Activated CD4-positive, CD25-positive, alpha-beta regulatory T cell treated with anti-CD3 and anti-CD28 coated beads, Interleukin-2, amount 50 U/mL, for 16 hours (primary cell): ENCODE data around the gene DNM3.

Source experiments
- DNase-seq: peaks from one replicate; pipeline ENCODE4 v3.0.0-alpha.2; 2020; ENCODE audit warnings: low read depth, low spot score

DNM3 gene

DNA sequence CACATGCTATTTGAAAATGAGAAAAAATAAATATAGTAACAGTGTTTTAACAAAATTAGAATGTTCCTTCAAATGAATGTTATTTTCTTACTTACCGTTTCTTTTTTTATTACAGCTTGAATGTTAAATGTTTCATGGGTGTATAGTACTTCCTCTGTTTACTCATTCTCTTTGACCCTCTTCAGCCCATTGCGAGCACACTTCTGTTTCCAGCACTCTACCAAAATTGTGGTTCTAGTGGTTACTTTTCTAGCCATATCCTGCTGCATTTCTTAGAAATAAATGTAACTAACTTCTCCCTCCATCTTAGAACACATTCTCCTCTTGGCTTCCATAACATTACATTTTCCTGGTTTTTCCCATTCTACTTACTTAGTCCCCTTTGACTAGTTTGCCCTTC is 389.2 kb downstream of the DNM3 start:
- DNase-seq = no peak

DNA sequence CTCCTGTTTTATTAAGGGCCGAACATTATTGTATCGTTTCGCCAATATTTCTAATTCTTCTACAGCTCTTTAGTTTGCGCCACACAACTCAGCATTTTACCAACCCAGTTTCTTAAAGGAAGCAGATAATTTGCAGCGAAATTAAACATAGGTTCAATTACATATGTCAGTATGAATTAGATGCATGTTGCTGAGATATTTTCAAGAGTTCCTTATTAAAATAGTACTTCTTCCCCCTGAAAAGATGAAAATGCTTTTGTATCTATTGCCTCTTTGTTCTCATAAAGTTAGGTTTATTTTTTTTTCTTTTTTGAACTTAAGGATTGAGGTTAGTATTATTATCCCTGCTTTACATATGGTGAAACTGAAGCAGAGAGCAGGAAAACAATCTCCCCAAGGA is 395.7 kb downstream of the DNM3 start:
- DNase-seq = no peak

DNA sequence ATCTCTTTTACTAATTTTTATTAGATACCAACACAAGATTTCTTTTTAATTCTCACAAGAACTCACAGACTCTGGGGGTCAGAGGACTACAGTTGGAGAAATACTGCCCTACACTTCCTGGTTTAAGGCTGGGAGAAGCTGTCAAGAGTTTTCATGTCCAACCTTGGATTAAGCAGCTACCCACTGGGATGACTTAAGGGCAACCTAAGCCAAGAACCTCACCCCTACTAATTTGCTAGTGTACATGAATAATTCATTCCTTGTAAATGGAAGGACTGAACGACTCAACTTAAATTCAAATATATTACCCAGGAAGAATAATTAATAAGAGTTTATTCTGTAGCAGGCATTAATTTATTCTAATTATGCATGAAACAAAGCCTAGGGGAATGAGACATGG is 396.9 kb downstream of the DNM3 start:
- DNase-seq = no peak

DNA sequence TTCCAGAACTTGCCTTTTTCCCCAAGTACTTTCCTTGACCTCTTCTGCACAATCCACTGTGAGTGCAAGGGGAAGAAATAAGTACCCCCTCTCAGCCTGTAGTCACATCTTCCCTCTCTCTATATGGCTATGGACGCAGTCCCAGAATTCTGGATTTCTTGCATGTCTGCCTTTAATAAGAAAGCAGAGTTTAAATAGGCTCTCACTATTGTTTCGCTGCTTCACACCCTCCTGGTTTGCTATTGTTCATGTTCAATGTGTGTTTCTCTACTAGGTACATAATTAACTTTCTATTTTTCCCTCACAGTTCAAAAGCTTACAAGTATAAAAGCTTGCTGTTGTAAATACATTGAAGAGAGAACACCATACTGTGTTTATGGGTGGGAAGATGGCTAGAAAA is 397.7 kb downstream of the DNM3 start:
- no peak for DNase-seq

DNA sequence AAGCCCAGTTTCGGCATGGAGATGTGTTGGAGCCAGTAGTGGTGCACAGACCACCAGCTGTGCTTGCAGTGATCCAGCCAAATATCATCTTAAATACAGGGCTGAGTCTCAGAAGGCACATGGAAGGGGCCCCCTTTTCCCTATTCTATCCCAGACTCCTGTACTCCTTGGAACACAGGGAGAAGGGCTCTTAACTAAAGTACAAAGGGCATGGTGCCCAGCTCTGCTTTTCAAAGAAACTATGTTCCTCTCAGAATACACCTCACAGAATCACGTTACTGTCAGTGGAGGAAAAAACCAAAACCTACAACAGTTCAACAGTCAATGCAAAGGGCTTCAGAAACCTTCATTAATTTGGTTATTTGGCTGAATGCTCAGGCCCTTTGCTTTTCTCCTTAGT is 398.6 kb downstream of the DNM3 start:
- no peak for DNase-seq

DNA sequence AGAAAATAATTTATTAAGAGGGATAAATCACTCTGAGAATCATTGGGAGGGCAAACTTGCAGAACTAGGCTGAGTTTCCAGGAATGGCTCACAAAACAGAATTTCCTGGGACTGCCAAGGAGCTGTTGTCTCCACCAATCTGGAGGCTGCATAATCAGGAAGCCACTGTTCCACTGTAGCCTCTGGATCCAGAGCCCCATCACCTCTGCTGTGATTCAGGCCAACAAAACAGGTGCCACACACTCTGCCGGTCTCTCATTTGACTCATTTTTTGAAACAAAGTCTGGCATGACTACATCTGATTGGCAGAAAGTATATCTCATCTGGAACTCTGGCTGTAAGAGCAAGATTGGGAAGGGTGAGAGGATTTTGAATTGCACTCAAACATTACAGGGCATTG is 400.2 kb downstream of the DNM3 start:
- DNase-seq = no peak

DNA sequence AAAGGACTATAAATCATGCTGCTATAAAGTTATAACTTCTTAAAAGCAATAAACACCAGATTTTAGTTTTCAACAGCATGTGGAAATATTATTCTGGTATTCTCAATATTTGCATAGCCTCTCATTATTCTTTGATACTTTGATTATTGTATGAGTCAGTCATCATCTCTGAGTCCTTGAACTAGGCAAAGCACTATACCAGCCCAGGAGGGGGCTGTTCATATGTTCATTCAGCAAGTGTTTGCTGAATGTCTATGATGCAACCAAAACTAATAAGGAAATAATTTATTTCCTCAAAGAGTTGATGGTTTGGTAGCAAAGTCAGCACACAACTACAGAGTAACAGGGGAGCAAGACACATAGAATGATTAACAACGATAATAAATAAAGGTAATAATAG is 403.6 kb downstream of the DNM3 start:
- no peak for DNase-seq

DNA sequence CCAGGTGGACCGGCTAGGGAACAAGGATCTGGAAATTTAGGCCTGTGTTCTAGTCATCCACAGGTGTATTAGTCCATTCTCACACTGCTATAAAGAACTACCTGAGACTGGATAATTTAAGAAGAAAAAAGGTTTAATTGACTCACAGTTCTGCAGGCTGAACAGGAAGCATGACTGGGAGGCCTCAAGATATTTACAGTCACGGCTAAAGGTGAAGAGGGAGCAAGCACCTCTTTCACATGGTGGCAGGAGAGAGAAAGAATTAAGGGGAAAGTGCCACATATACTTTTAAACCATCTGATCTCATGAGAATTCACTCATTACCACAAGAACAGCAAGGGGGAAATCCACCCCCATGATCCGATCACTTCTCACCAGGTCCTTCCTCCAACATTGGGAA is 404.5 kb downstream of the DNM3 start:
- DNase-seq = no peak

DNA sequence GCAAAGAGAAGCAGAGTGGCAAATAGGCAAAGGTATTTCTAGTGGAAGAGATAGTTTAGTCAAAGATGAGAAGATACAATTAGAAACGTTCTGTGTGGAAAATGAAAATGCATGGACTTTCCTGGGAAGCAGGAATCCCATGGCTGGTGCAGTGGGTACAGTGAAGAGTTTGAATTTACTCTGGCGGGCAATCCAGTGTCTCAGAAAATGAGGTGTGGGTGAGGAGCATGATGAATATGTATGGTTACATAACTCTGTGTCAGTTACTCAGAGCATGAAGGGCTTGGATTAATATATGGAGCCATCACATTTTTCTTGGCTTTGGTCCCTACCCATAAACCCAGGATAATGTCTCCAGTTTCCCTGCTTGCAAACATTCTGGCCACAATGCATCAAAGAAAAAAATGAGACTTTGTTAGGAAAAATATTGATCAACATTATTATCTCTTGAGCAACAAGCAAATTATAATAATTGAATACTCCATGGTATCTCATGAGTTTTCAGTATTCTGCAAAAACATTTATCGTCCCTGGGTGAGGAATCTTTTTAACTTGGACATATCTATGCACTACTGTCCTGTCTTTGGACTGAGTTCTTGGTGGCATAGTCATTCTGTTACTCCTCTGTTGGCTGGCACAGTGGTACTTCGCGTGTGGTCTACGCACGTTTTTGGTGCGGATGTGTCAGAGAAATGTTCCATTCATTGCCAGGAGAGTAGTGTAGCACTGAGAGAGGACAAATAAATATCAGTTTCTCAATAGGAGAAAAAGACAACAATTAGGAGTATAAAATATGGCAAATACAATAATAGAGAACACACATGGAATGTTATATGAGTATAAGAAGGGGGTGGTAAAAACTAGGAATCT is 405.5 kb downstream of the DNM3 start:
- DNase-seq = no peak

DNA sequence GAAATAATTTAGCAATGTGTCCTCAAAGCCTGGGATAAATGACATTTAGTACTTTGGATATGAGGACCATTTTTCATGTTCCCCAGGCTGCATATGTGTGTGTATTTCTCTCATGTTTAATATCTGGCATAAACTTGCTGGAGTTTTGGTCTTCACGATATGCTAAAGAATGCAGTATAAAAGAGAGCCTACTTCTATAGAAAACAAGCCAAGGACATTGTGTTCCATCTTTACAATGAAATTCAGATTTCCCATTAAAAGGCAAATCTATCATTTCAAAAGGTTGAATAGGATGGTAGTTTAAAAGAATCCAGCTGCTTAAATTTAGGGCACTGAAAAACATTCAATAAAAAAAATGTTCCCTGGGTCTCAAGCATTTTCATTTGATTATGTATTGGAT is 410.2 kb downstream of the DNM3 start:
- no peak for DNase-seq

DNA sequence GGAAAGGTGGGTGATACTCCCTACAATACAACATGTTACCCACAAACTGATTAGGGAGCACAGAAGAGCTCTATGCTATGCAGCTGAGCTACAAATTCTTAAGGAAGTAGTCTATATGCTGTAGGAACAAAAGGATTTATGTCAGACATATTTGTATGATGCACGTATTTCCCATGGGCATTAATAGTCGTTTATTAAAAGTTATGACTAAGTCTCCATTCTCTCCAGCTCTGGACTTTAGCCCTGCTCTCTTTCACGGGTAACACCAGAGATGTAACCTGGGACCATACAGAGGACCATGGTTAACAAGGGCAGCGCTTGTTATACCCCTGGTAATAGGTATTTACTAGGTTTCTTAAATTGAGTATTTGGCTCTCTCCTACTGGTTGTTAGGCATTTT is 411.0 kb downstream of the DNM3 start:
- no peak for DNase-seq

DNA sequence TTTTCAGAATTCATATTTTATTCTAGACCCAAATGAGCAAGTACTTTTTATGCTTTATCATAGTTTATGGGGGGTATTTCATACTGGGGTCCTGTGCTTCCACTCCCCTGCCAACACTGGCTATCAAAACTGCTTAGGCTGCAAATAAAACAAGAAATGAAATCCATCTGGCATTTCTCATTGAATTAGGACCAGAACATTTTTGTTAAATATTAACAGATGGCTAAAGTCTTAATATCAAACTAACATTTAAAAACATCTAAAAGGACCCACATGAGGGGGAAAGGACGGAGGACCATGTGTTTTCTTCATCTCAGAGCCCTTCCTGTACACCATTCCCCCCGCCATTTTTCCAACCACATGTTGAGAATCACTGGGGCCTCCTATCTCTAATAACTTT is 411.7 kb downstream of the DNM3 start:
- no peak for DNase-seq

DNA sequence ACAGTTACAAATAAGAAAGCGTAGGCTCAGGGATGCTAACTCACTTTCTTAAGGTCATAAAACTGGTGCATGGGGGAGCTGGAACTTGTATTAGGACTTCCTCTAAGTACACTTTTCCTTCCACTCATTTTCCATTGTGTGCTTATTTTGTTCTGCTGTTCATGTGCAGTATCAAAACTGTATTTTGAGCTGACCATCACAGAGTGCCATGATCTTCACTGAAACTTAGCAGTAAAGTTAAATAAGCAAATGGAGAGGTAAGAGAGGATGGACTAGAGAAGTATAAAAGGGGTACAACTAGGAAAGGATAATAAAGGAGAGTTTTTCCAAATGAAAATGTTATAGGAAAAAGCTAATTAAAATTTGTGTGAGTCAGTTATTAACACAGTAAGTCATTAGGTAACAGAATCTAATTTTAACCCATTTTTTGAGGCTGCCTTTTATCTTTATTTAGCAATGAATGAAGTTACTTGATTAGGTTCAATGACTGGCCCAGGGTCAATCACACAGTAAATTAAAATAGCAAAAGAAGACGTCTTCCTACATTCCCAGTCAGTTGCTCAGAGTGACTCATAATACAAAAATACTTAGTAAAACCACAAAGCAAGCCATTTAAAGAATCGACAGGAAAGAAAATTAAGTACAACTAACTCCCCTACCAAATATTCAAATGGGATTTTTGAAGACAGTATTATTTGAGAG is 413.4 kb downstream of the DNM3 start:
- DNase-seq = no peak

DNA sequence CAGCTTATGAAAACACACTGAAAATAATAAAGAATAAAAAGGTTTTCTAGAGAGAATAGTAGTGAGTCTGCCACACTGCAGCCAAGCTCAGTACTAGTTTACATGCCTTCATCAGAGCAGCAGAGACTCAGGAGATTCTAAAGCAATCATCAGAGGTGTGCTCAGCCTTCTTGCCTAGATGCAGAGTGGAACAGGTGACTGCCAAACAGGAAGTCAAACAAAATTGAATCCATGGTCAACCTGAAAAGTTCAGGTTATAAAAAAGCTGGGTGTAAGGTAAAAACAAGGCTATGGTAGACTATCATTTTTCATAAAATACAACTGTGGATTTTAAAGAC is 413.9 kb downstream of the DNM3 start:
- no peak for DNase-seq

DNA sequence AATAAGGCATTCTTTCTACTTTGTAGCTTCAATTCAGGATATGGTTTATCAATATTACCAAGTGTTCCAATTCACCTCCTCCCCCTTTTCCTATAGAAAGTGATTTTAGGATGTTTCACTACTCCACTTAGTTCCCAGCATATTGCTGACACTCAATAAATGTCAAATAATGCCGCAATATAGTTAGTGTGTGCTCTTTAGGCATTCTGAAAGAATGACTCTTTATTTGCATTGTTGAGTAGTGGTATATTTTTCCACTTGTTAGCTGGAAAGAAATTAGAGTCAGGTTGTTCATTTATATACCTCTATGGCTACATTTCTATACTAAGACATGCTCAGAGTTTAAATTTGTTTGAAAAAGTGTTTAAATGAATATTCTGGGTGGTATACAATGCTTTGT is 424.6 kb downstream of the DNM3 start:
- DNase-seq = no peak

DNA sequence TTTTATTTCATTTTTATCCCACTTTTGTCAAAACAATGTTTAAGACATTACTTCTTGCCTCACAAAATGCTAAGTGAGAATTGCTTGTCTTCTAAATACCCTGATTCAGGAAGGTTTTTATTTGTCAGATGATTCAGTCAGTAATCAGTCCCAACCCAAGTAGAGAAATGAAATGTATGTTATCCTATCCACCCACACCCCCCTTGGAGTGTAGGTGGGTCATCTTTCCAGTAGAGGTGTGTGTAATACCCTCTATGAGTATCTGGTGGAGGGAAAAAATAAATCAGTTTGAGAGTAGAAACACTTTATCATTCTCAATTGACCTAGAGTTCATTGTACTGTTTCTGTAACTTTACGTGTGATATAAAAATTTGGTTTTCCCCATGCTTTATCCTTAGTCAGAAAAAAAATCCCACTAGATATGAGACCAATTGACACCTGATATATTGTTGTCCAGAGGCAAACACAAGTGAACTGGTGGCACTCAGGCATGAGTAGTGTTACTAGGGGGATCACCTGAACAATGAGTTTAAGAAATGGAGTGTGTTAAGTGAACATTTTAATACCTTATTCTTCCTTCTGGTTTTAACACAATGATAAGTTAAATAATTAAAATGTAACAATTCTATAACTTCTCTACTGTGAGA is 425.4 kb downstream of the DNM3 start:
- no peak for DNase-seq

DNA sequence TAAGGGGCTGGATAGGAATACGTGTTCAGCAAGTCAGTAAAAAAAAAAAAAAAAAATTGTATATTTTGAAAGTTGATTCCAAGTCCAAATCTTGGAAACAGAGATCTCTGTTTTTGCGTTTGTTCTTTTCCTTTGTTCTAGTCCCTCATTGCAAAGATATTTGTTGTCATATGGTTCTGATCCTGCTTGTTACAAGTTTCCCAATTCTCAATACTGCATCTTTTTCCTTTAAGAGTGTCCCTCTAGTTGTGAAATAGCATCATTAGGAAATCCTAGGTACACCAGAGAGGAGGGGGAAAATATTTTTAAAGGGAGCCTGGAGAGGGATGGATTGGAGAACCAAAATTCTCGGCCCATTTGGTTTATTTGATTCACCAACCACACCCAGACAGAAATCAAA is 426.9 kb downstream of the DNM3 start:
- DNase-seq = no peak

DNA sequence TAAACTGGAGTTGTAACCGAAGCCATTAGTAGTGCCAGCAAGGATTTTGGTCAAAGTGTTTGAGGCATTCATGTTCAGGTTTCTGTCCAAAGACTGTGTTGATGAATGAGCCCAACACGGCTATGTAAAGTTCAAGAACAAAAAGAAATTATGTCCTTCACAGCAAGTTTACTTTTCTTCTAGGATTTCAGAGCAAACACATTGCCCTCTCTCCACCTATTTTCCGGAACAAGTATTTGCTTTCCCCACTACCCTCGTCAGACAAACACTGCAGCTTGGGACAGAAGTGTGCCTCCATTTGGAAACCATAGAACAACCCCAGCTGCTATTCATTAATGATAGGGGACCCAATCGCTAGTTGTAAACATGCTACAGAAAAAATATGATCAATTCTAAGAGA is 427.8 kb downstream of the DNM3 start:
- DNase-seq = no peak

DNA sequence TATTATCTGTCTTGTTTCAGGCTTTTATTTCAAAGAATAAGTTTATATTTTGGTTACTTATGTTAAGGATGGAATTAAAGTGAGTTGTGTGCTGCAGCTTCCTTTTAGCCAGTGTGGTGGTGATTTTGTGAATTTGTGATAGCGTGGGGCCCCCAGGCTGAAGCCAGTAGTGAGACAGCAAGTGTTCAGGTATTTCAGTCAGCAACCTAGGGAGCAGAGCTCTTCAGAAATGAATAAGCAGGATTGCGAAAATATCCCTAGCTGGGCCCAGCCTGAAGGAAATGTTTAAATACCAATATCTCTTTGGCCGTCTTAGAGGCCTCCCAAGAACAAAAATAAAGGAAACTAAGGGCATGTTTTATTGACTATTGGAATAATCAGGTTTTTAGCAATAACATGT is 428.3 kb downstream of the DNM3 start:
- DNase-seq = no peak

DNA sequence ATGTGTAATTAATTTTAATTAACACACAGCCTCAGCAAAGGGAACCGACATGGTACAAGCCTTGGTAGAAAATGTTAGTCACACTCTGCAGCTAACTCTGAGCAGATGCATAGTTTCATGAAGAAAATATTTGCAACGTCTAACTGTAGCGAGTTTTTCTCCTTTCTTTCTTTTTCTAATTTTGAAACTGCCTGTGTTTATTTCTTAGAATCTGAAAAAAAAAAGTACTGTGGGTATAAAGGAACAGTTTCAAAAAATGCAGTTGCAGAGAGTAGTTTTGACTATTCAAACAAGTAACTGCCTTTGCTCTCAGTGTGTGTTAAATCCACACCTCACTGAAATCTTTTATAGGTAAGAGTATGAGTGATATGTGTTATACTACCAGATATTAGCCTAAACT is 429.3 kb downstream of the DNM3 start:
- DNase-seq = no peak

DNA sequence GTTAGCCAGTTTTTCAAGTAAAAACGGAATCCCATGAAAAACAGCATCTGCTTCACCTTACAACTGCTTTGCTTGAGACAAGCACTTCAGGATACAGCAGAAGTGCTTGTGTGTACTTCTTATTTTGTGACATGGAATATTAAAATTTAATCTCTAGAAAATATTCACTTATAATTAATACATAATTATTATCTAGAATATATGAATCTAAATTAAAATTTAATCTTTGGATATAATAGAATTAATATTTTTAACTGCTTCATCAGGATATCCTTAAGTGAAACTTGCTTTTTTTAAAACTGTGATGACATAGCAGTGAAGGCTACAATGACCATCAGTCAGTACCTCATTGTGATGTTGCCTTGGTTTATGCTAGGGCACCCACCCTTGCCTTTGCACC is 430.8 kb downstream of the DNM3 start:
- DNase-seq = no peak

DNA sequence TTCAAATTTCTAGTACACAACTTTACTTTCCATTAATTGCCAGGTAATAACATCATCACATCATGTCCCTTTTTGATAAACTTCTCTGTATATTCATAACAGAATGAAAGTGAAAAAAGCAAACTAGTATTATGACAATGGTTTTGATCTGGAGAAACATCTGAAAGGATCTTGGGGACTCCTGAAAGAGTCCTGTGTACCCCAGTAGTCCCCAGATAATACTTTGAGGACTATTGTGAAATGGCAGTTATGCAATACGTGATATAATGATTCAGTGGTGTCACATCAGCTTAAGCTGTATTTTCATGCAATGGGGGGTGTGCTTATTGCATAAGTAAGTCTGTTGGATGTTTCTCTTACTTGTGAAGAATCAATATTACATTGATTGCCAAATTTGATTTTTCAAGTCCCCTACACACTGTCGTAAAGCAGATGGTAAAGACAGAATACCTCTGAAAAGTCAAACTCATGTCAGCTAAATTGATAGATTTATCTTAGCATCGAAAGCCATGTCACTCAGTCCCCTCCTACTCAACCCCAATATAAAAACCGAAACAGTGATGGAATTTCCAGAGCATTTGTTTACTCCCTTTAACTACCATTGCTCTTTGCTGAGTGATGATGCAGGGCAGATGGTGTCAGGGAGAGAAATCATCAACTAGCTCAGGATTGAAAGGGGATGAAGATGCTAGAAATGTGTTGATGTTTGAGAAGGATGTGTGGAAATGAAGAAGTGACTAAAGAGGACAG is 432.5 kb downstream of the DNM3 start:
- no peak for DNase-seq
